ENCODE results near the gene ZNF366.

ZNF366 gene

GRCh38 chr5:72522607-72523006, 15.4 kb upstream of the ZNF366 start:
- H3K4me3 ChIP-seq (replicated peaks; ENCODE audit: low read depth, low read length): no peak overlapping the region
- no peak for DNase-seq (ENCODE audit: low read depth)
- no peak for TF ChIP-seq CTCF (IDR thresholded peaks at IDR 0.05; ENCODE audit: low read length, missing control alignments)

- TF ChIP-seq CTCF (IDR thresholded peaks at IDR 0.05; ENCODE audit: low read length, missing control alignments): no peak
Measured at GRCh38 chr5:72519111-72519510, 11.9 kb upstream of the ZNF366 start.

GRCh38 chr5:72518001-72518683, 10.9 kb upstream of the ZNF366 start:
- no peak overlapping the region for H3K4me3 ChIP-seq (replicated peaks; ENCODE audit: low read depth, low read length)
- DNase-seq (ENCODE audit: low read depth): no peak
- no peak for TF ChIP-seq CTCF (IDR thresholded peaks at IDR 0.05; ENCODE audit: low read length, missing control alignments)

More at GRCh38 chr5:72519111-72519510, 11.9 kb upstream of the ZNF366 start:
- H3K4me3 ChIP-seq (replicated peaks; ENCODE audit: low read depth, low read length): no peak overlapping the region
- no peak for DNase-seq (ENCODE audit: low read depth)

GRCh38 chr5:72516916-72517315, 9.7 kb upstream of the ZNF366 start:
- no peak for DNase-seq (ENCODE audit: low read depth)
- TF ChIP-seq CTCF (IDR thresholded peaks at IDR 0.05; ENCODE audit: low read length, missing control alignments): no peak
- no peak overlapping the region for H3K4me3 ChIP-seq (replicated peaks; ENCODE audit: low read depth, low read length)

- DNase-seq (ENCODE audit: low read depth): no peak
- no peak overlapping the region for H3K4me3 ChIP-seq (replicated peaks; ENCODE audit: low read depth, low read length)
- no peak for TF ChIP-seq CTCF (IDR thresholded peaks at IDR 0.05; ENCODE audit: low read length, missing control alignments)
Measured at GRCh38 chr5:72515211-72515610, 8.0 kb upstream of the ZNF366 start.

GRCh38 chr5:72512593-72512860, 5.3 kb upstream of the ZNF366 start:
- no peak for DNase-seq (ENCODE audit: low read depth)
- no peak overlapping the region for H3K4me3 ChIP-seq (replicated peaks; ENCODE audit: low read depth, low read length)
- TF ChIP-seq CTCF (IDR thresholded peaks at IDR 0.05; ENCODE audit: low read length, missing control alignments): no peak
